Mucosa of rectum (tissue), 2 donors: ENCODE data around the gene EZR.

Experiments used
- H3K27ac ChIP-seq, 2 donors: one replicate each; pipeline ENCODE4 v1.7.0; 2013; ENCODE audit warnings: inconsistent platforms in 2 of 2, low read depth in 2 of 2, low read length in 2 of 2
- H3K27me3 ChIP-seq, 2 donors: one replicate each; pipeline ENCODE4 v1.7.0; 2013; ENCODE audit warnings: low read length in 2 of 2; ENCODE audit not compliant: control insufficient read depth in 2 of 2, insufficient read depth in 2 of 2
- H3K36me3 ChIP-seq, 2 donors: one replicate each; pipeline ENCODE4 v1.7.0; 2013; ENCODE audit warnings: low read length in 2 of 2; ENCODE audit not compliant: control insufficient read depth in 2 of 2, insufficient read depth in 2 of 2
- H3K4me1 ChIP-seq, 2 donors: one replicate each; pipeline ENCODE4 v1.7.0; 2013; ENCODE audit warnings: low read length in 2 of 2, mild to moderate bottlenecking in 1 of 2; ENCODE audit not compliant: control insufficient read depth in 2 of 2, insufficient read depth in 2 of 2
- H3K4me3 ChIP-seq, 2 donors: one replicate each; pipeline ENCODE4 v1.7.0; 2013; ENCODE audit warnings: low read length in 2 of 2
- H3K9ac ChIP-seq, 2 donors: one replicate each; pipeline ENCODE4 v1.7.0; 2013; ENCODE audit warnings: low read length in 2 of 2, low read depth in 1 of 2, mild to moderate bottlenecking in 1 of 2
- H3K9me3 ChIP-seq, 2 donors: one replicate each; pipeline ENCODE4 v1.7.0; 2013; ENCODE audit warnings: low read length in 2 of 2; ENCODE audit not compliant: control insufficient read depth in 2 of 2
- donor health status: healthy.
- donor health status: Normal muscosa, but diverticular disease.

Gene EZR

DNA sequence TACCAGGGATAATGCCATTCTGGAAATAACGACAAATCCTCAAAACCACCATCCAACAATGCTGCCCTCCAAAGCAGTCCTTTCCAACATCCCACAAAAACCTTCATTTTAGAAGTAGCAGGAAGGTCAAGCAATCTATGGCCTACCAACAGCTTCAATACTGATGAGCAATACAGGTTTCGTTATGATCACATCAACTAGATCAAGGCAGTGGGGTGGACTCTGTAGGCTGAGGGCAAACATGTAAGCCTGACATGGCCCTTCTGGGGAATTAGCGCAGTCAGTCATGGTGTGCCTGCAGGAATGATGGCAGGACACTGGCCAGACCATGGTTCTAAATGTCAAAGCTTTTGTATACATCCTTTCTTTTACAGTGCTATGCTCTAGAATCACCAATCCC, 41.7 kb downstream of the EZR start:
- peaks cover 37 to 62% of the 10 kb centered on the region in 2 donors for H3K4me1 ChIP-seq
- no peaks in the 10 kb centered on the region for H3K27me3 ChIP-seq
- peak overlapping the region in 1 of 2 donors; percentile 48 for H3K9ac ChIP-seq
- H3K36me3 ChIP-seq, result peaks cover 61 to 71% of the 10 kb centered on the region in 2 donors
- no peak overlapping the region for H3K4me3 ChIP-seq
- H3K27ac ChIP-seq, result peak overlapping the region; percentile 75 to 78
- no peaks in the 10 kb centered on the region for H3K9me3 ChIP-seq

DNA sequence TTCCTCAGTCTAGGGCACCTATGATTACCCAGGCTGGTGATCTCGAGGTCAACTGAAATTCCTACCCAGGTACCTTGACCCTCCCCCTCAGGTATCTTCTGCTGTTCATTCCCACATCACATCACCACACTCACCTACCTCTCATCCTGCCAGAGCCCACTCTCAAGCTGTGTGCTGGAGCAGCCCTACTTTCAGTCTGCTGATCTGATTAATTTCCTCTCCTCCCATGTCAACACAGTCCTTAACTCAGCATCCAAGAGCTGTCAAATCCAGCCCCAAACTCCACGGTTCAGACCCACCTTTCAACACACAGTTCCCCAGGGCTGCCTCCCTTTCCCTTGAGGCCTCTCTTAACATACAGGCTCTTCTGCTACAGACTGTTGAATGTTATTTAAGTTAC, 42.4 kb downstream of the EZR start:
- Histone ChIP-seq H3K9me3 (no peaks in the 10 kb centered on the region), H3K9ac (no peak overlapping the region), H3K4me1 (peaks cover 40 to 62% of the 10 kb centered on the region in 2 donors), H3K27me3 (no peaks in the 10 kb centered on the region), H3K36me3 (peaks cover 61 to 71% of the 10 kb centered on the region in 2 donors), H3K4me3 (no peak overlapping the region), H3K27ac (peak overlapping the region in 1 of 2 donors; percentile 78)

DNA sequence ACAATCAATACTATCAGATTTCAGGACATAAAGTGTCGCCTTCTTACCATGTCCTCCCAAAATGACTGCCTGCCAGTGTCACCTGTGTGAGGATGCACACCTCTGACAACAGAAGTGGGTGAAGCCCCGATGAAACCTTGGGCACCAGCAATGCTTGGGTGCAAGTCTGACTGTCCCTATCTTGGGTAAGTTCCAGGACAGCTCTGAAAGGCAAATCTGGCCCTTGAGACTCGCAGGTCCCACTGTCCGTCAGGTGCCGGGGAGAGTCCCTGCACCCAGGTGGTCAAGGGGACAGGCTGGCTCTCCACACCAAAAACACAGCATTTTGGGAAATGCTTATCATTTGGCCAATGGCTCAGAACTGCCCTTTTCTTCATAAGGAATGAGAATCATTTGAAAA, 43.3 kb downstream of the EZR start:
- peak overlapping the region in 1 of 2 donors; percentile 6 for H3K27ac ChIP-seq
- no peak overlapping the region for H3K9ac ChIP-seq
- H3K36me3 ChIP-seq, result peaks cover 61 to 71% of the 10 kb centered on the region in 2 donors
- no peaks in the 10 kb centered on the region for H3K27me3 ChIP-seq
- no peaks in the 10 kb centered on the region for H3K9me3 ChIP-seq
- peaks cover 31 to 55% of the 10 kb centered on the region in 2 donors for H3K4me1 ChIP-seq
- H3K4me3 ChIP-seq, result no peak overlapping the region

DNA sequence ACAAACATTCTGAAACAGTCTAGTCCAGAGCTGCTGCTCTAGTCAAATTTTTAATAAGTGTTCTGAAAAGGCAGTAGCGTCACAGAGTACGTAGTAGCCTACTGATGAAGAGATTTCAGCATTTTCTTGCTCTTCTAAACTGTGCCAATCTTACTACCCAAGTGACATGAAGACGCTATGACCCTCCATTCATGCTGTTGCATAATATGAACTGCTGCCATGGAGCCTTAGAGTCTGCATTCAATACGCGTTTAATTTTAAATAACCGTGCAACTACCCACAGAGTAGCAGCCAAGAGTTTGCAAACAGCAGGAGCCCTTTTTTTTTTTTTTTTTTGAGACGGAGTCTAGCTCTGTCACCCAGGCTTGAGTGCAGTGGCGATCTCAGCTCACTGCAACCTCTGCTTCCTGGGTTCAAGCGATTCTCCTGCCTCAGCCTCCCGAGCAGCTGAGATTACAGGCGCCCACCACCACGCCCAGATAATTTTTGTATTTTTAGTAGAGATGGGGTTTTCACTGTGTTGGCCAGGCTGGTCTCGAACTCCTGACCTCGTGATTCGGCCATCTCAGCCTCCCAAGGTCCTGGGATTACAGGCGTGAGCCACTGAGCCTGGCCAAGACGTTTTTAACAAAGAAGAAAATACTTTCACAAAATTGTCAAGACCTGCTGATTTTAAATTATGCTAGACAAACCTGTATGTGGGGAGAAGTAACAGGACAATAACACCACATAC, 44.3 kb downstream of the EZR start:
- Histone ChIP-seq H3K36me3 (peaks cover 63 to 73% of the 10 kb centered on the region in 2 donors), H3K4me3 (no peak overlapping the region), H3K9ac (no peak overlapping the region), H3K9me3 (no peaks in the 10 kb centered on the region), H3K4me1 (peaks cover 31 to 55% of the 10 kb centered on the region in 2 donors), H3K27me3 (no peaks in the 10 kb centered on the region), H3K27ac (peak overlapping the region; percentile 93 to 95)

DNA sequence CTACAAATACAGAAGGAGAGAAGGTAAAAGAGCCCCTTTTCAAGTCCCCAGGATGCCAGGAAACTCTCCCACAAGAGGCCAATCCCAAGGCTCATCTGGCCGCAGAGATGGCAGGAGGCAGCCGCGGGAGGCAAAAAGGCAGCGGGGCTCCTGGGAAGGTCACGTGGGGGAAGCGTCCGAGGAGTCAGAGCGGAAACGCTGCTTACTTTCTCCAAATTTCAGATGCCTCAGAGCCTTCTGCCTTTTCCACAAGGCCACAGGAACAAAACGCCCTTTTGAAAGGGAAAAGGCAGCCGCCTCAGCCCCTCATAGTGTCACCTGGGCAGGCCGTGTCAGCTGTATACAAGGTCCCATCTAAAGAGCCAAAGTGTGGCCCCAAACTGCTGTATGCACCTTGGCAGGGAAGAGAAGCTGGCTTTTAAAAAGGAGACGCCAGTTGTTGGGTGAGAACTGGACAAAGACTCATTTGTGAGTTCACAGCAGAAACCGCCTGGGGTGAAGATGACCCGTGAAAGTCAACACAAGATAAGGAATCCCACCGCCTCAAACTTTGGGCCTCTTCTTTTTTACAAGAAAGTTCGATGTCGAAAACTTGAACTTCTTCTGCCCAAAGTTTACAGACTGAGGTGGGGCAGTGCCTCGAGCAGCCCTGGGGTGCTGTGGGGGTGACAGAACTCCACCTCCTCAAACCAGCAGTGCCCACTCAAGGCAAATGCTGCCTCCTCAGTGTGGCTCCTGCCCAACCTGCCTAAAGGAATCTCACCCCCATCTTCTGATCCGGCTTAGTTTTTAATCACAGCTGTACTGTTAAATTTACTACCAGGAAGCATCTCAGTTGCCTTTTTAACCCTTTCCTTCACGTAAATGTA, 45.4 kb downstream of the EZR start:
- Histone ChIP-seq H3K9ac (peak overlapping the region; percentile 49 to 70), H3K9me3 (no peaks in the 10 kb centered on the region), H3K4me3 (no peak overlapping the region), H3K27me3 (no peaks in the 10 kb centered on the region), H3K27ac (peak overlapping the region; percentile 93 to 95), H3K36me3 (peaks cover 74 to 80% of the 10 kb centered on the region in 2 donors), H3K4me1 (peaks cover 31 to 52% of the 10 kb centered on the region in 2 donors)

DNA sequence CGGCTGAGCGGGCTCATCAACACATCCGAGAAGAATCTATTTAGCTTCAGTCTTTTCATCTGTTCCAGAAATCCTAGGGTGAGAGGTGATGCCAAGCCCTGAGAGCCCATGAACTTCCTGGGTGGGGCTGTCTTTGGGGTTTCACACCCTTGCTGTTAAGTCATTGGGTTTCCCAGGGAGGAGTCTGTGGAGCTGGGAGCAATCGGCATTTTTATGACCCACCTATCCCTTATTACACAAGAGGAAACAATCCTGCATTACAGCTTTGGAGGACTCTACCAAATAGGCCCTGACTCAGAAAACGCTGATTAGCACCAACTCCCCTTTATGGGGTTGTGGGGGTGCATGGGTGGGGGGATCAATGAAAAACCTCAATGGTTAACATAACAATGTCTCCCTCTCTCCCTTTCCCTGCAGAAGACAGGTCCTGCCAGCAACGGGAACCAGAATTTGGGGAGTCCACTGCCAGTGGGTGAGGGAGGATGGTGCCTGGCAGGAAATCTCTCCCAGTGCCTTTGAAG, 46.3 kb downstream of the EZR start:
- H3K9ac ChIP-seq, result peak overlapping the region; percentile 49 to 70
- peak overlapping the region; percentile 93 to 95 for H3K27ac ChIP-seq
- no peak overlapping the region for H3K4me3 ChIP-seq
- H3K27me3 ChIP-seq, result no peaks in the 10 kb centered on the region
- peaks cover 28 to 43% of the 10 kb centered on the region in 2 donors for H3K4me1 ChIP-seq
- peaks cover 83 to 88% of the 10 kb centered on the region in 2 donors for H3K36me3 ChIP-seq
- no peaks in the 10 kb centered on the region for H3K9me3 ChIP-seq

DNA sequence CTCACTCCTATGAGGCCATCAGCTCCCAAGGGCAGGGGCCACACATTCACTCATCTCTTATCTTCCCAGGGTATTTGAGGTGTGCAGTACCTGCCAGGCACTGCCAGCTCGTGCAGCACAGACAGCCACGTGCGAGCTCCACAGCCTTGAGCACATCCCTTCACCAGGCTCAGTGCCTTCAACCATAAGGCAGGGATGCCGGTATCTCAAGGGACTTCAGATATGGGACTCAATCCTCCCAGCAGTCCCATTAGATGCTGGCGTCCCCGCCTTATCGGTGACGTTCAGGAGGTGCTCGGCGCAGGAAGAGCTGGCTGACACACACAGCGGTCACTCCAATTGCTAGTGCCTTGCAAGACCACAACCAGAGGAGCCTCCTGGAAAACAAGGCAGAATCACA, 47.0 kb downstream of the EZR start:
- Histone ChIP-seq H3K9ac (peak overlapping the region; percentile 56 to 58), H3K36me3 (peaks cover 85 to 88% of the 10 kb centered on the region in 2 donors), H3K27ac (peak overlapping the region; percentile 93 to 95), H3K9me3 (no peaks in the 10 kb centered on the region), H3K27me3 (no peaks in the 10 kb centered on the region), H3K4me3 (no peak overlapping the region), H3K4me1 (peaks cover 23 to 36% of the 10 kb centered on the region in 2 donors)

DNA sequence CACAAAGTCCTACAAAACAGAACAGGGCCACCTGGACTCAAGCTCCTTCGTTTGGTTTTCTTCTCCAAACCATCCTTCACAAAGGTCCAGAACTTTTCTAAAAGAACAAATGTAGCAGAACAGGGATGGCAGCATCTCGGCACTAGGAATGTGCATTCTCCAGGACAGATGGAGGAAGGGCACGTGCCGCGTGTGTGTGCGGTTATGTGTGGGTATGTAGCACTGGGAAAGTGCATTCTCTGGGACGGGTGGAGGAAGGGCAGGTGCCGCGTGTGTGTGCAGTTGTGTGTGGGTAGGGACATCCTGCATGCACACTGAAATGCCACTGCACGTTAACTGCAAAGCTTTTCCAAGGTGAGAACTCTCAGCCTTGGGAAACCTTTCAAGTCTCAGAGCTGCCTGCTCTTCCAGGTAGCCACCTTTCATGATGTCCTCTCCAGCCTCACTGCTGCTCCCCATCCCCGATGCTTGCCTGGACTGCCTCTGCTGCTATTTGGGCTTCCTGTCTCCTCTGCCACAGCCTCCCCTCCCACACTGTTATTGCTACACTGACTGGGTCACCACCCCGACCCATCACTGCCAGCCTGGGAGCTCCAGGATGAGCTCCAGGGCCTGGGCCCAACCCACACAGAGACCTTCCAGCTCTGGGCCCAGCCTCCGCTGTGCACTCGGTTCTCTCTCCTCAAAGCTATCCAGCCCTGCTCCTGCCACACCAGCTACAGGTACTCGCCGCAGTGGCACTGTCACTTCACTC, 47.6 kb downstream of the EZR start:
- H3K36me3 ChIP-seq, result peaks cover 85 to 88% of the 10 kb centered on the region in 2 donors

DNA sequence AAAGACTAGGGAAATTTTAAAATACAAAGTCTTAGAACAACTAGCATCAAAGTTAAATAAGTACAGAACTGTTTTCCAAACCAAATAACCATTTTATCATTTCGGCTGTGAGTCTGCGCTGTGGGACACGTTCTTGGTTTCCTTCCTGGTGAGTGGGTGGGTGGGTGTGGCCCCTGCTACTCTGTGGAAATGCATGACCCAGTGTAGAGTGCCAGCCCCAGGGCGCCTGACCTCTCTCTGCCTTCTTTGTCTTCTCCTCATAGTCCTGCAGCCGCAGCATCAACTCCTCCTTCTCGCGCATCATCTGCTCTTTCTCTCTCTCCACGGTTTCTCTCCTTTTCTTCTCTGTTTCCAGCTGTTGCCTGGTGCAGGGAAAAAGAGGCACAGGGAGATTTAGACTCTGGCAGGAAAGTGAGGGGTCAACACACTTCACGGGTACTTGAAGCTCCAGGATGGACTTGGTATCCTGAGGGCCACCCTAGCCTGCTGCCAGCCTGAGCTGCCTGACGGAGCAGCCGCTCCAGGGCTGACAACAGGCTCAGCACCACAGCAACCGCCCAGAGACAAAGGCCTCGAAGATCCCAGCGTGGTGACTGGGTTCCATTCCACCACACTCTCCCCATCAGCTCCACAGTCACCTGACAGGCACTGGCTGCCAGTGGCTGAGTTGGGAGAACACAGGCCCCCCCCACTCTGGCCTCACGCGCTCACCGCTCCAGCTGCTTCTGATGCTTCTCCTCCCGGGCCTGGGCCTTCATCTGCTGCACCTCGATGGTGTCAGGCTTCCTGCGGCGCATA, 48.4 kb downstream of the EZR start:
- no peaks in the 10 kb centered on the region for H3K9me3 ChIP-seq
- peaks cover 23 to 32% of the 10 kb centered on the region in 2 donors for H3K4me1 ChIP-seq
- H3K9ac ChIP-seq, result no peak overlapping the region
- H3K27ac ChIP-seq, result no peak overlapping the region
- no peaks in the 10 kb centered on the region for H3K27me3 ChIP-seq
- no peak overlapping the region for H3K4me3 ChIP-seq
- peaks cover 85 to 88% of the 10 kb centered on the region in 2 donors for H3K36me3 ChIP-seq

More for the DNA sequence above, 47.6 kb downstream of the EZR start:
- no peaks in the 10 kb centered on the region for H3K27me3 ChIP-seq
- peaks cover 23 to 32% of the 10 kb centered on the region in 2 donors for H3K4me1 ChIP-seq
- H3K9me3 ChIP-seq, result no peaks in the 10 kb centered on the region
- H3K27ac ChIP-seq, result peak overlapping the region; percentile 93 to 95
- no peak overlapping the region for H3K4me3 ChIP-seq
- peak overlapping the region in 1 of 2 donors; percentile 58 for H3K9ac ChIP-seq
